Testis (tissue), 3 donors: ENCODE data around the gene CADPS. TPM values are rescaled to one million over a fixed set of nuclear protein-coding genes. Genes with fewer than 3 reads are reported as not detected.

Experiments
- DNase-seq: peaks from one replicate; pipeline ENCODE4 v3.0.0-alpha.2; 2019
- H3K27ac ChIP-seq, 2 donors: fragments of 200-600 bp; sonication (generic); one replicate each; pipeline ENCODE4 v1.5.1; 2019
- H3K27me3 ChIP-seq: fragments of 200-600 bp; sonication (generic); one replicate; pipeline ENCODE4 v1.5.1; 2019
- H3K36me3 ChIP-seq: fragments of 200-600 bp; sonication (generic); one replicate; pipeline ENCODE4 v1.5.1; 2017; ENCODE audit warnings: low read depth; ENCODE audit errors: missing control alignments
- H3K4me1 ChIP-seq: fragments of 200-600 bp; sonication (generic); one replicate; pipeline ENCODE4 v1.5.1; 2019
- H3K4me3 ChIP-seq, 2 donors: fragments of 200-600 bp; sonication (generic); one replicate each; pipeline ENCODE4 v1.5.1; 2017 to 2019
- H3K9me3 ChIP-seq: fragments of 200-600 bp; sonication (generic); one replicate; pipeline ENCODE4 v1.5.1; 2017
- CTCF ChIP-seq, 3 experiments: fragments of 450-650 bp in 2 of 3; fragments of 200-600 bp in 1 of 3; sonication (generic) in 1 of 3; IDR thresholded peaks; one replicate each; pipeline ENCODE4 v1.5.1; 2016 to 2019; ENCODE audit warnings: antibody characterized with exemption in 3 of 3, mild to moderate bottlenecking in 2 of 3, moderate library complexity in 1 of 3
- POLR2A ChIP-seq: fragments of 450-650 bp; IDR thresholded peaks from one replicate; pipeline ENCODE4 v1.6.1; 2017; ENCODE audit warnings: antibody characterized with exemption, mild to moderate bottlenecking, moderate library complexity
- WGBS, 2 donors: methylation state at CpG; one replicate each; pipeline ENCODE4 v1.1.5; 2018; 5-methylcytosine and 5-hydroxymethylcytosine counted together
- intact Hi-C: fragments of 100-400 bp; cut with DNase I; formaldehyde crosslinking; loops from one replicate; pipeline ENCODE4 v1.15.1; 2023; ENCODE audit warnings: low total_unique reads
- polyA plus RNA-seq: library from polyadenylated mRNA; stranded (reverse); fragments of 350-450 nt; fragmentation: Illumina TruSeq; extraction: RNeasy Lipid Tissue Mini Kit (QIAGEN cat#74804); gene quantifications from one replicate; pipeline ENCODE4 v1.2.3, GENCODE V29; 2014; ENCODE audit warnings: low read depth, low replicate concordance; ENCODE audit not compliant: insufficient read depth
- total RNA-seq, 2 donors: library from RNA; depleted of rRNA; stranded (reverse); fragments of >200 nt; gene quantifications; one replicate each; pipeline ENCODE4 v1.2.3, GENCODE V29; 2016

The CADPS gene
- total and polyA plus RNA-seq, 3 donors from 2014 or later: 8.6 to 56.4 (median 21.6) TPM

- Histone ChIP-seq H3K27ac (no peak overlapping the region), H3K9me3 (no peaks in the 10 kb centered on the region), H3K27me3 (no peaks in the 10 kb centered on the region), H3K4me1 (peaks cover 4% of the 10 kb centered on the region), H3K4me3 (no peak overlapping the region), H3K36me3 (no peaks in the 10 kb centered on the region)
- WGBS, 2 donors: 3 to 4% methylated on average over 21 of the region's 21 CpGs
- intact Hi-C loops: no loop called here
- TF ChIP-seq POLR2A (no peak), CTCF (IDR thresholded peaks at IDR 0.05) (no peak)
- no peak for DNase-seq
Observed at GRCh38 chr3:62379321-62379798, 495.9 kb downstream of the CADPS start.

GRCh38 chr3:62378921-62379320 is 496.3 kb downstream of the CADPS start:
- Histone ChIP-seq H3K4me3 (no peak overlapping the region), H3K27me3 (no peaks in the 10 kb centered on the region), H3K9me3 (no peaks in the 10 kb centered on the region), H3K4me1 (peaks cover 8% of the 10 kb centered on the region), H3K36me3 (no peaks in the 10 kb centered on the region), H3K27ac (no peak overlapping the region)
- intact Hi-C loops: no loop called here
- WGBS, 2 donors: 9 to 11% methylated on average over 14 of the region's 14 CpGs
- TF ChIP-seq POLR2A: no peak
- no peak for TF ChIP-seq CTCF (IDR thresholded peaks at IDR 0.05)
- DNase-seq: no peak

- Histone ChIP-seq H3K4me3 (no peak overlapping the region), H3K27ac (no peak overlapping the region), H3K36me3 (no peaks in the 10 kb centered on the region), H3K4me1 (peaks cover 14% of the 10 kb centered on the region), H3K27me3 (no peaks in the 10 kb centered on the region), H3K9me3 (no peaks in the 10 kb centered on the region)
- TF ChIP-seq CTCF (IDR thresholded peaks at IDR 0.05): no peak
- no peak for TF ChIP-seq POLR2A
- WGBS, 2 donors: 8% methylated on average over 19 to 29 of the region's 29 CpGs
- DNase-seq: no peak
- intact Hi-C loops: no loop called here
Observed at GRCh38 chr3:62378311-62378789, 496.9 kb downstream of the CADPS start.

GRCh38 chr3:62376906-62377877 is 498.0 kb downstream of the CADPS start:
- TF ChIP-seq CTCF (IDR thresholded peaks at IDR 0.05) (no peak), POLR2A (no peak)
- WGBS, 2 donors: 22 to 26% methylated on average over 32 to 63 of the region's 65 CpGs
- no peaks in the 10 kb centered on the region for H3K27me3 ChIP-seq
- no peak for DNase-seq
- no peaks in the 10 kb centered on the region for H3K9me3 ChIP-seq
- H3K27ac ChIP-seq: no peak overlapping the region
- H3K4me3 ChIP-seq: no peak overlapping the region
- H3K4me1 ChIP-seq: peaks cover 20% of the 10 kb centered on the region
- H3K36me3 ChIP-seq: no peaks in the 10 kb centered on the region
- intact Hi-C loops: no loop called here
